ENCODE data around the gene HBG1.

- TF ChIP-seq POLR2A (IDR thresholded peaks at IDR 0.05) (no peak), CTCF (IDR thresholded peaks at IDR 0.05) (no peak), POLR2AphosphoS5 (IDR thresholded peaks at IDR 0.05) (no peak)
Observed at GRCh38 chr11:5245155-5245554, 4.5 kb downstream of the HBG1 start.
